ENCODE data around the gene GRIN1. TPM values are rescaled to one million over a fixed set of nuclear protein-coding genes. Genes with fewer than 3 reads are reported as not detected.

GRIN1 gene
- total and polyA plus RNA-seq, 2 of the 13 experiments (the other 11 are each of a cell fraction or from before 2014, with no cell fraction given): 0.13 TPM; not detected in 1

DNA sequence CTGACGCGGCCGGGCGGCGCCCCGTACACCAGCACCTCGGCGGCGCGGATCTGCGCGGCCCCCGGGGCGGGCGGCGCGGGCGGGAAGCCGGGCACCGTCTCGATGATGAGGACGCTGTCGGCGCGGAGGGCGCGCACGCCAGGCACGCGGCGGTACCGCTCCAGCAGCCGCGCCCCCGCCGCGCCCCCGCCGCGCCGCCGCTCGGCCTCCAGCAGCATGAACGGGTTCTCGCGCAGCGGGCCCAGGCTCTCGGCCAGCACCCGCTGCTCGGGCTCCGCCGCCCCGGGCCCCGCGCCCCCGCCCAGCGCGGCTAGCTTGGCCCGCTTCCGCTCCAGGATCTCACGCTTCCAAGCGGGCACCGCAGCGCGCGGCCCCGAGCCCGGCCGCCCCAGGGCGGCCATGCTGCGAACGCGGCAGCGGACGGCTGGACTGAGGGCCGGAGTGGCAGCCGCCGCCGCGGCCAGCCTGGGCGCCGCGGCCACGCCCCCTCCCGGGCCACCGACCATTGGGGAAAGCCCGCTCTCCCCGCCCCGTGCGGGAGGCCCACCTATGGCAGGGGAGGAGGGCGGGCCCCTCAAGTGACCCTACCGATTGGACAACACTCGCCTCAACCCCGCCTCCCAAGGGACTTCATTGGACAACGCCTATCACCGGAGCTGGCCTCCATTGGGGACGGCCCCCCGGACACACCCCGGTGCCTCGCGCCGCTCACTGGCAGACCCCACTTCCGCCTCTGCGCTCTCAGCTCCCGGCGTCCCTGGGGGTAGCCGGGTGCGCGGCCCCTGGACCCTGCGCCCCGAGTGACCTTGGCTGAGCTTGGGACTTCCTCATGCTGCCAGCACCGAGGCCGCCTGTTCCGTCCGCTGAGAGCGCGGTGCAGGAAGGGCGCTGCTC lies 61.6 kb downstream of the GRIN1 start, which contains the start of gene TPRN (continued):
- TF ChIP-seq, protein P1, sequence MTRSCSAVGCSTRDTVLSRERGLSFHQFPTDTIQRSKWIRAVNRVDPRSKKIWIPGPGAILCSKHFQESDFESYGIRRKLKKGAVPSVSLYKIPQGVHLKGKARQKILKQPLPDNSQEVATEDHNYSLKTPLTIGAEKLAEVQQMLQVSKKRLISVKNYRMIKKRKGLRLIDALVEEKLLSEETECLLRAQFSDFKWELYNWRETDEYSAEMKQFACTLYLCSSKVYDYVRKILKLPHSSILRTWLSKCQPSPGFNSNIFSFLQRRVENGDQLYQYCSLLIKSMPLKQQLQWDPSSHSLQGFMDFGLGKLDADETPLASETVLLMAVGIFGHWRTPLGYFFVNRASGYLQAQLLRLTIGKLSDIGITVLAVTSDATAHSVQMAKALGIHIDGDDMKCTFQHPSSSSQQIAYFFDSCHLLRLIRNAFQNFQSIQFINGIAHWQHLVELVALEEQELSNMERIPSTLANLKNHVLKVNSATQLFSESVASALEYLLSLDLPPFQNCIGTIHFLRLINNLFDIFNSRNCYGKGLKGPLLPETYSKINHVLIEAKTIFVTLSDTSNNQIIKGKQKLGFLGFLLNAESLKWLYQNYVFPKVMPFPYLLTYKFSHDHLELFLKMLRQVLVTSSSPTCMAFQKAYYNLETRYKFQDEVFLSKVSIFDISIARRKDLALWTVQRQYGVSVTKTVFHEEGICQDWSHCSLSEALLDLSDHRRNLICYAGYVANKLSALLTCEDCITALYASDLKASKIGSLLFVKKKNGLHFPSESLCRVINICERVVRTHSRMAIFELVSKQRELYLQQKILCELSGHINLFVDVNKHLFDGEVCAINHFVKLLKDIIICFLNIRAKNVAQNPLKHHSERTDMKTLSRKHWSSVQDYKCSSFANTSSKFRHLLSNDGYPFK (CRISPR knock-in tag; IDR thresholded peaks at IDR 0.05; ENCODE audit: borderline replicate concordance): peak; percentile 93
- TF ChIP-seq ZFAT (CRISPR knock-in tag; conservative IDR thresholded peaks at IDR 0.05) (0 out of 2 replicates have a peak, but pooled peaks have one; percentile 52), POLR2AphosphoS2 (IDR thresholded peaks at IDR 0.05; ENCODE audit: low read depth, low read length) (no peak), AGO2 (optimal IDR thresholded peaks at IDR 0.05; ENCODE audit: low read depth, low read length) (peak; percentile 94), NFKB2 (CRISPR knock-in tag; IDR thresholded peaks at IDR 0.05; ENCODE audit: borderline replicate concordance) (peak; percentile 77; the same call in 1 of the 2 replicates), NFRKB (IDR thresholded peaks at IDR 0.05) (no peak), POLR2G (IDR thresholded peaks at IDR 0.05; ENCODE audit: low read depth, low read length) (peak; percentile 91), TBP (CRISPR knock-in tag; IDR thresholded peaks at IDR 0.05) (no peak), GABPB1 (CRISPR knock-in tag; IDR thresholded peaks at IDR 0.05) (peak; percentile 94), ZNF773 (CRISPR knock-in tag; IDR thresholded peaks at IDR 0.05; ENCODE audit: borderline replicate concordance) (peak; percentile 45; the same call in 1 of the 2 replicates)
- TF ChIP-seq, protein P2, sequence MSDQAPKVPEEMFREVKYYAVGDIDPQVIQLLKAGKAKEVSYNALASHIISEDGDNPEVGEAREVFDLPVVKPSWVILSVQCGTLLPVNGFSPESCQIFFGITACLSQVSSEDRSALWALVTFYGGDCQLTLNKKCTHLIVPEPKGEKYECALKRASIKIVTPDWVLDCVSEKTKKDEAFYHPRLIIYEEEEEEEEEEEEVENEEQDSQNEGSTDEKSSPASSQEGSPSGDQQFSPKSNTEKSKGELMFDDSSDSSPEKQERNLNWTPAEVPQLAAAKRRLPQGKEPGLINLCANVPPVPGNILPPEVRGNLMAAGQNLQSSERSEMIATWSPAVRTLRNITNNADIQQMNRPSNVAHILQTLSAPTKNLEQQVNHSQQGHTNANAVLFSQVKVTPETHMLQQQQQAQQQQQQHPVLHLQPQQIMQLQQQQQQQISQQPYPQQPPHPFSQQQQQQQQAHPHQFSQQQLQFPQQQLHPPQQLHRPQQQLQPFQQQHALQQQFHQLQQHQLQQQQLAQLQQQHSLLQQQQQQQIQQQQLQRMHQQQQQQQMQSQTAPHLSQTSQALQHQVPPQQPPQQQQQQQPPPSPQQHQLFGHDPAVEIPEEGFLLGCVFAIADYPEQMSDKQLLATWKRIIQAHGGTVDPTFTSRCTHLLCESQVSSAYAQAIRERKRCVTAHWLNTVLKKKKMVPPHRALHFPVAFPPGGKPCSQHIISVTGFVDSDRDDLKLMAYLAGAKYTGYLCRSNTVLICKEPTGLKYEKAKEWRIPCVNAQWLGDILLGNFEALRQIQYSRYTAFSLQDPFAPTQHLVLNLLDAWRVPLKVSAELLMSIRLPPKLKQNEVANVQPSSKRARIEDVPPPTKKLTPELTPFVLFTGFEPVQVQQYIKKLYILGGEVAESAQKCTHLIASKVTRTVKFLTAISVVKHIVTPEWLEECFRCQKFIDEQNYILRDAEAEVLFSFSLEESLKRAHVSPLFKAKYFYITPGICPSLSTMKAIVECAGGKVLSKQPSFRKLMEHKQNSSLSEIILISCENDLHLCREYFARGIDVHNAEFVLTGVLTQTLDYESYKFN (CRISPR knock-in tag; conservative IDR thresholded peaks at IDR 0.05): peak; percentile 91
- TF ChIP-seq, protein P3, sequence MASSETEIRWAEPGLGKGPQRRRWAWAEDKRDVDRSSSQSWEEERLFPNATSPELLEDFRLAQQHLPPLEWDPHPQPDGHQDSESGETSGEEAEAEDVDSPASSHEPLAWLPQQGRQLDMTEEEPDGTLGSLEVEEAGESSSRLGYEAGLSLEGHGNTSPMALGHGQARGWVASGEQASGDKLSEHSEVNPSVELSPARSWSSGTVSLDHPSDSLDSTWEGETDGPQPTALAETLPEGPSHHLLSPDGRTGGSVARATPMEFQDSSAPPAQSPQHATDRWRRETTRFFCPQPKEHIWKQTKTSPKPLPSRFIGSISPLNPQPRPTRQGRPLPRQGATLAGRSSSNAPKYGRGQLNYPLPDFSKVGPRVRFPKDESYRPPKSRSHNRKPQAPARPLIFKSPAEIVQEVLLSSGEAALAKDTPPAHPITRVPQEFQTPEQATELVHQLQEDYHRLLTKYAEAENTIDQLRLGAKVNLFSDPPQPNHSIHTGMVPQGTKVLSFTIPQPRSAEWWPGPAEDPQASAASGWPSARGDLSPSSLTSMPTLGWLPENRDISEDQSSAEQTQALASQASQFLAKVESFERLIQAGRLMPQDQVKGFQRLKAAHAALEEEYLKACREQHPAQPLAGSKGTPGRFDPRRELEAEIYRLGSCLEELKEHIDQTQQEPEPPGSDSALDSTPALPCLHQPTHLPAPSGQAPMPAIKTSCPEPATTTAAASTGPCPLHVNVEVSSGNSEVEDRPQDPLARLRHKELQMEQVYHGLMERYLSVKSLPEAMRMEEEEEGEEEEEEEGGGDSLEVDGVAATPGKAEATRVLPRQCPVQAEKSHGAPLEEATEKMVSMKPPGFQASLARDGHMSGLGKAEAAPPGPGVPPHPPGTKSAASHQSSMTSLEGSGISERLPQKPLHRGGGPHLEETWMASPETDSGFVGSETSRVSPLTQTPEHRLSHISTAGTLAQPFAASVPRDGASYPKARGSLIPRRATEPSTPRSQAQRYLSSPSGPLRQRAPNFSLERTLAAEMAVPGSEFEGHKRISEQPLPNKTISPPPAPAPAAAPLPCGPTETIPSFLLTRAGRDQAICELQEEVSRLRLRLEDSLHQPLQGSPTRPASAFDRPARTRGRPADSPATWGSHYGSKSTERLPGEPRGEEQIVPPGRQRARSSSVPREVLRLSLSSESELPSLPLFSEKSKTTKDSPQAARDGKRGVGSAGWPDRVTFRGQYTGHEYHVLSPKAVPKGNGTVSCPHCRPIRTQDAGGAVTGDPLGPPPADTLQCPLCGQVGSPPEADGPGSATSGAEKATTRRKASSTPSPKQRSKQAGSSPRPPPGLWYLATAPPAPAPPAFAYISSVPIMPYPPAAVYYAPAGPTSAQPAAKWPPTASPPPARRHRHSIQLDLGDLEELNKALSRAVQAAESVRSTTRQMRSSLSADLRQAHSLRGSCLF (CRISPR knock-in tag; IDR thresholded peaks at IDR 0.05; ENCODE audit: borderline replicate concordance): no peak

All from HepG2 (cell line).